ENCODE measurements around the gene RTKN. TPM values are rescaled to one million over a fixed set of nuclear protein-coding genes. Genes with fewer than 3 reads are reported as not detected.

Gene RTKN
- total and polyA plus RNA-seq, 9 of the 15 experiments (the other 6 are each of a cell fraction or from before 2014, with no cell fraction given), result 0.14 to 6.9 (median 3.6) TPM

GRCh38 chr2:74482801-74483674, 41.3 kb upstream of the RTKN start, which contains the start of the genes CCDC142 and TTC31 (continued):
- TF ChIP-seq UBTF (IDR thresholded peaks at IDR 0.05; ENCODE audit: borderline replicate concordance in 1 of 2, low read depth in 2 of 2, low read length in 2 of 2), result peak in 1 of 2 experiments; percentile 45; a peak in 2 of 4 replicates
- TF ChIP-seq VEZF1 (CRISPR knock-in tag; IDR thresholded peaks at IDR 0.05), result peak; percentile 78
- TF ChIP-seq POLR2G (IDR thresholded peaks at IDR 0.05; ENCODE audit: low read depth, low read length), result peak; percentile 70
- TF ChIP-seq RBBP5 (IDR thresholded peaks at IDR 0.05; ENCODE audit: borderline replicate concordance, insufficient read depth, low read length, poor library complexity, severe bottlenecking), result peak; percentile 54
- peak; percentile 76 for TF ChIP-seq MTA2 (IDR thresholded peaks at IDR 0.05; ENCODE audit: low read depth)
- TF ChIP-seq CTBP1 (IDR thresholded peaks at IDR 0.05; ENCODE audit: borderline replicate concordance), result peak; percentile 81; the same call in 1 of the 2 replicates
- TF ChIP-seq HDAC1 (IDR thresholded peaks at IDR 0.05), result peak in 1 of 2 experiments; percentile 80; a peak in 2 of 4 replicates
- TF ChIP-seq SIN3B (IDR thresholded peaks at IDR 0.05; ENCODE audit: low read depth), result peak; percentile 97
- TF ChIP-seq L3MBTL2 (IDR thresholded peaks at IDR 0.05), result no peak
- peak; percentile 41 for TF ChIP-seq KAT7 (CRISPR knock-in tag; IDR thresholded peaks at IDR 0.05; ENCODE audit: borderline replicate concordance)
- 0 out of 2 replicates have a peak, but pooled peaks have one; percentile 35 for TF ChIP-seq NFE2 (IDR thresholded peaks at IDR 0.05; ENCODE audit: low read depth)
- TF ChIP-seq JUND (IDR thresholded peaks at IDR 0.05; ENCODE audit: borderline replicate concordance, low read depth, low read length), result peak; percentile 59; the same call in 1 of the 2 replicates
- peak; percentile 14; the same call in 2 of the 3 replicates for TF ChIP-seq JUND (tag; IDR thresholded peaks at IDR 0.05; ENCODE audit: borderline replicate concordance, low read depth, low read length)
- TF ChIP-seq KDM5B (IDR thresholded peaks at IDR 0.05; ENCODE audit: insufficient replicate concordance, low read depth, low read length), result peak; percentile 57
- peak; percentile 98 for TF ChIP-seq MTA3 (IDR thresholded peaks at IDR 0.05; ENCODE audit: borderline replicate concordance)
- TF ChIP-seq, protein P1, sequence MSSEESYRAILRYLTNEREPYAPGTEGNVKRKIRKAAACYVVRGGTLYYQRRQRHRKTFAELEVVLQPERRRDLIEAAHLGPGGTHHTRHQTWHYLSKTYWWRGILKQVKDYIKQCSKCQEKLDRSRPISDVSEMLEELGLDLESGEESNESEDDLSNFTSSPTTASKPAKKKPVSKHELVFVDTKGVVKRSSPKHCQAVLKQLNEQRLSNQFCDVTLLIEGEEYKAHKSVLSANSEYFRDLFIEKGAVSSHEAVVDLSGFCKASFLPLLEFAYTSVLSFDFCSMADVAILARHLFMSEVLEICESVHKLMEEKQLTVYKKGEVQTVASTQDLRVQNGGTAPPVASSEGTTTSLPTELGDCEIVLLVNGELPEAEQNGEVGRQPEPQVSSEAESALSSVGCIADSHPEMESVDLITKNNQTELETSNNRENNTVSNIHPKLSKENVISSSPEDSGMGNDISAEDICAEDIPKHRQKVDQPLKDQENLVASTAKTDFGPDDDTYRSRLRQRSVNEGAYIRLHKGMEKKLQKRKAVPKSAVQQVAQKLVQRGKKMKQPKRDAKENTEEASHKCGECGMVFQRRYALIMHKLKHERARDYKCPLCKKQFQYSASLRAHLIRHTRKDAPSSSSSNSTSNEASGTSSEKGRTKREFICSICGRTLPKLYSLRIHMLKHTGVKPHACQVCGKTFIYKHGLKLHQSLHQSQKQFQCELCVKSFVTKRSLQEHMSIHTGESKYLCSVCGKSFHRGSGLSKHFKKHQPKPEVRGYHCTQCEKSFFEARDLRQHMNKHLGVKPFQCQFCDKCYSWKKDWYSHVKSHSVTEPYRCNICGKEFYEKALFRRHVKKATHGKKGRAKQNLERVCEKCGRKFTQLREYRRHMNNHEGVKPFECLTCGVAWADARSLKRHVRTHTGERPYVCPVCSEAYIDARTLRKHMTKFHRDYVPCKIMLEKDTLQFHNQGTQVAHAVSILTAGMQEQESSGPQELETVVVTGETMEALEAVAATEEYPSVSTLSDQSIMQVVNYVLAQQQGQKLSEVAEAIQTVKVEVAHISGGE (CRISPR knock-in tag; IDR thresholded peaks at IDR 0.05), result peak in 2 of 3 experiments; percentile 7 to 96; a peak in 2 of 6 replicates
- peak; percentile 83 for TF ChIP-seq TOE1 (IDR thresholded peaks at IDR 0.05; ENCODE audit: borderline replicate concordance)
- TF ChIP-seq TOE1 (CRISPR knock-in tag; IDR thresholded peaks at IDR 0.05; ENCODE audit: borderline replicate concordance, low read depth), result no peak

Data from K562 (cell line).